Mesenchymal stem cell (in vitro differentiated cells and primary cell): ENCODE measurements around the gene GMPPA.

Source experiments
- DNase-seq: peaks from one replicate; pipeline ENCODE4 v3.0.0-alpha.2; 2013
- H2AFZ ChIP-seq: one replicate; pipeline ENCODE4 v1.6.1; 2013; ENCODE audit warnings: low read depth, mild to moderate bottlenecking, control low read depth, inconsistent platforms, low read length, moderate library complexity
- H2AK5ac ChIP-seq: 2 replicates; pipeline ENCODE4 v1.6.1; 2013; ENCODE audit warnings: low read length, moderate library complexity, mild to moderate bottlenecking, inconsistent platforms; ENCODE audit not compliant: severe bottlenecking
- H2BK120ac ChIP-seq: one replicate; pipeline ENCODE4 v1.6.1; 2013; ENCODE audit warnings: low read depth, mild to moderate bottlenecking, inconsistent platforms, low read length, moderate library complexity
- H2BK12ac ChIP-seq, 2 experiments: one replicate each; pipeline ENCODE4 v1.6.1; 2013; ENCODE audit warnings: inconsistent platforms in 2 of 2, low read length in 2 of 2, mild to moderate bottlenecking in 2 of 2, moderate library complexity in 2 of 2, control low read depth in 1 of 2
- H2BK15ac ChIP-seq: one replicate; pipeline ENCODE4 v1.6.1; 2013; ENCODE audit warnings: mild to moderate bottlenecking, low read depth, inconsistent platforms; ENCODE audit not compliant: poor library complexity, severe bottlenecking
- H2BK5ac ChIP-seq: 2 replicates; pipeline ENCODE4 v1.6.1; 2013; ENCODE audit warnings: low read depth, mild to moderate bottlenecking, low read length, control low read depth, inconsistent platforms; ENCODE audit not compliant: poor library complexity, severe bottlenecking
- H3K14ac ChIP-seq, 2 experiments: one replicate each; pipeline ENCODE4 v1.6.1; 2013; ENCODE audit warnings: inconsistent platforms in 2 of 2, low read length in 2 of 2, control low read depth in 1 of 2, mild to moderate bottlenecking in 1 of 2, moderate library complexity in 1 of 2
- H3K18ac ChIP-seq, 2 experiments: one replicate each; pipeline ENCODE4 v1.6.1; 2013; ENCODE audit warnings: inconsistent platforms in 2 of 2, low read length in 2 of 2, control low read depth in 1 of 2, low read depth in 1 of 2, mild to moderate bottlenecking in 1 of 2
- H3K23ac ChIP-seq, 2 experiments: one replicate each; pipeline ENCODE4 v1.6.1; 2013; ENCODE audit warnings: inconsistent platforms in 2 of 2, low read length in 2 of 2, mild to moderate bottlenecking in 2 of 2, moderate library complexity in 2 of 2, control low read depth in 1 of 2
- H3K27ac ChIP-seq: 2 replicates; pipeline ENCODE4 v1.5.1; 2013; ENCODE audit warnings: mild to moderate bottlenecking, moderate library complexity, low read length, control low read depth, inconsistent platforms; ENCODE audit not compliant: poor library complexity, severe bottlenecking
- H3K27me3 ChIP-seq, 2 experiments: 2 replicates each; pipeline versions ENCODE4 v1.6.1 to v1.7.0; 2013; ENCODE audit warnings: low read length in 2 of 2, mild to moderate bottlenecking in 2 of 2, moderate library complexity in 2 of 2, control low read depth in 1 of 2, inconsistent platforms in 1 of 2; ENCODE audit not compliant: control insufficient read depth in 1 of 2, insufficient read depth in 1 of 2
- H3K36me3 ChIP-seq, 2 experiments: 2 replicates each; pipeline versions ENCODE4 v1.6.1 to v1.7.0; 2013; ENCODE audit warnings: low read length in 2 of 2, control low read depth in 1 of 2, inconsistent platforms in 1 of 2, low read depth in 1 of 2, mild to moderate bottlenecking in 1 of 2; ENCODE audit not compliant: insufficient read depth in 2 of 2, control insufficient read depth in 1 of 2
- H3K4ac ChIP-seq, 2 experiments: one replicate each; pipeline ENCODE4 v1.6.1; 2013; ENCODE audit warnings: inconsistent platforms in 2 of 2, low read length in 2 of 2, mild to moderate bottlenecking in 2 of 2, moderate library complexity in 2 of 2, control low read depth in 1 of 2, low read depth in 1 of 2
- H3K4me1 ChIP-seq: 2 replicates; pipeline ENCODE4 v1.6.1; 2013; ENCODE audit warnings: low read depth, low read length, control low read depth; ENCODE audit not compliant: control insufficient read depth, insufficient read depth
- H3K4me2 ChIP-seq: 2 replicates; pipeline ENCODE4 v1.6.1; 2013; ENCODE audit warnings: low read length, mild to moderate bottlenecking, inconsistent platforms; ENCODE audit not compliant: poor library complexity, severe bottlenecking
- H3K4me3 ChIP-seq, 2 experiments: 2 replicates each; pipeline versions ENCODE4 v1.5.1 to v1.7.0; 2013; ENCODE audit warnings: low read length in 2 of 2, mild to moderate bottlenecking in 2 of 2, control low read depth in 1 of 2, low read depth in 1 of 2; ENCODE audit not compliant: insufficient read depth in 1 of 2
- H3K79me1 ChIP-seq: replicated peaks from 2 replicates; pipeline ENCODE4 v1.6.1; 2013; ENCODE audit warnings: mild to moderate bottlenecking, control low read depth, low read length, inconsistent platforms; ENCODE audit not compliant: poor library complexity, severe bottlenecking
- H3K9ac ChIP-seq: 2 replicates; pipeline ENCODE4 v1.7.0; 2013; ENCODE audit warnings: mild to moderate bottlenecking, low read length, moderate library complexity
- H3K9me3 ChIP-seq: 2 replicates; pipeline ENCODE4 v1.7.0; 2013; ENCODE audit warnings: mild to moderate bottlenecking, low read length; ENCODE audit not compliant: control insufficient read depth
- H4K8ac ChIP-seq: one replicate; pipeline ENCODE4 v1.6.1; 2013; ENCODE audit warnings: inconsistent platforms, mild to moderate bottlenecking, low read length, moderate library complexity
- H4K91ac ChIP-seq: one replicate; pipeline ENCODE4 v1.6.1; 2013; ENCODE audit warnings: mild to moderate bottlenecking, low read length, inconsistent platforms
- WGBS: methylation state at CpG from one replicate; pipeline ENCODE4 v1.1.7; 2013; ENCODE audit warnings: mixed read lengths; 5-methylcytosine and 5-hydroxymethylcytosine counted together

The GMPPA gene

GRCh38 chr2:219514836-219515235 lies 16.1 kb downstream of the GMPPA start:
- Histone ChIP-seq H2BK12ac (no peak overlapping the region), H4K91ac (no peak overlapping the region), H3K4me1 (peaks cover 21% of the 10 kb centered on the region), H3K79me1 (no peaks in the 10 kb centered on the region), H2BK5ac (no peak overlapping the region), H3K27me3 (peaks cover 70 to 80% of the 10 kb centered on the region in 2 experiments), H3K14ac (no peak overlapping the region), H3K4me3 (no peak overlapping the region), H3K9me3 (no peaks in the 10 kb centered on the region), H2BK120ac (no peak overlapping the region), H3K9ac (no peak overlapping the region), H3K23ac (no peak overlapping the region), H2AK5ac (no peak overlapping the region), H3K18ac (no peak overlapping the region), H4K8ac (no peak overlapping the region), H3K4ac (no peak overlapping the region), H3K36me3 (peaks cover 0 to 4% of the 10 kb centered on the region in 2 experiments), H3K27ac (no peak overlapping the region), H2BK15ac (no peak overlapping the region), H3K4me2 (no peak overlapping the region), H2AFZ (no peak overlapping the region)
- WGBS = 93% methylated on average over 21 of the region's 21 CpGs
- DNase-seq = no peak

GRCh38 chr2:219515874-219516629 lies 17.4 kb downstream of the GMPPA start:
- Histone ChIP-seq H3K4me3 (peak overlapping the region in 1 of 2 experiments; percentile 24), H3K9me3 (no peaks in the 10 kb centered on the region), H3K27ac (no peak overlapping the region), H4K8ac (no peak overlapping the region), H3K9ac (no peak overlapping the region), H3K79me1 (no peaks in the 10 kb centered on the region), H2BK5ac (no peak overlapping the region), H3K23ac (peak overlapping the region in 1 of 2 experiments; percentile 78), H2BK12ac (no peak overlapping the region), H3K4me2 (no peak overlapping the region), H3K14ac (no peak overlapping the region), H3K27me3 (peaks cover 61 to 71% of the 10 kb centered on the region in 2 experiments), H2AK5ac (no peak overlapping the region), H2BK15ac (no peak overlapping the region), H2AFZ (no peak overlapping the region), H2BK120ac (no peak overlapping the region), H3K36me3 (peaks cover 0 to 4% of the 10 kb centered on the region in 2 experiments), H3K18ac (no peak overlapping the region), H3K4me1 (peaks cover 20% of the 10 kb centered on the region), H3K4ac (no peak overlapping the region), H4K91ac (no peak overlapping the region)
- 84% methylated on average over 17 of the region's 17 CpGs for WGBS
- no peak for DNase-seq

GRCh38 chr2:219516888-219517287 lies 18.2 kb downstream of the GMPPA start:
- 88% methylated on average over 7 of the region's 7 CpGs for WGBS
- H3K4me1 ChIP-seq = peaks cover 27% of the 10 kb centered on the region
- no peak overlapping the region for H2BK12ac ChIP-seq
- no peak overlapping the region for H4K91ac ChIP-seq
- no peaks in the 10 kb centered on the region for H3K9me3 ChIP-seq
- no peak overlapping the region for H2AK5ac ChIP-seq
- no peak overlapping the region for H3K23ac ChIP-seq
- H3K4me3 ChIP-seq = no peak overlapping the region
- no peaks in the 10 kb centered on the region for H3K79me1 ChIP-seq
- H2BK15ac ChIP-seq = no peak overlapping the region
- H3K9ac ChIP-seq = no peak overlapping the region
- no peak overlapping the region for H2BK5ac ChIP-seq
- H3K36me3 ChIP-seq = peaks cover 0 to 4% of the 10 kb centered on the region in 2 experiments
- no peak overlapping the region for H2AFZ ChIP-seq
- no peak overlapping the region for H2BK120ac ChIP-seq
- H3K18ac ChIP-seq = no peak overlapping the region
- H3K4ac ChIP-seq = no peak overlapping the region
- no peak overlapping the region for H3K4me2 ChIP-seq
- DNase-seq = no peak
- H3K27me3 ChIP-seq = peaks cover 54 to 63% of the 10 kb centered on the region in 2 experiments
- H3K14ac ChIP-seq = no peak overlapping the region
- H4K8ac ChIP-seq = no peak overlapping the region
- H3K27ac ChIP-seq = no peak overlapping the region

- H3K4me1 ChIP-seq = peaks cover 35% of the 10 kb centered on the region
- no peak overlapping the region for H4K8ac ChIP-seq
- no peak for DNase-seq
- no peak overlapping the region for H3K18ac ChIP-seq
- H2AFZ ChIP-seq = no peak overlapping the region
- no peak overlapping the region for H3K4me3 ChIP-seq
- H3K36me3 ChIP-seq = peaks cover 0 to 4% of the 10 kb centered on the region in 2 experiments
- H3K9ac ChIP-seq = no peak overlapping the region
- H3K14ac ChIP-seq = no peak overlapping the region
- H3K23ac ChIP-seq = no peak overlapping the region
- no peaks in the 10 kb centered on the region for H3K79me1 ChIP-seq
- H3K9me3 ChIP-seq = no peaks in the 10 kb centered on the region
- H2BK15ac ChIP-seq = no peak overlapping the region
- no peak overlapping the region for H3K4ac ChIP-seq
- peaks cover 41 to 50% of the 10 kb centered on the region in 2 experiments for H3K27me3 ChIP-seq
- WGBS = 62% methylated on average over 10 of the region's 10 CpGs
- H3K4me2 ChIP-seq = no peak overlapping the region
- no peak overlapping the region for H2BK120ac ChIP-seq
- no peak overlapping the region for H4K91ac ChIP-seq
- no peak overlapping the region for H3K27ac ChIP-seq
- no peak overlapping the region for H2BK12ac ChIP-seq
- no peak overlapping the region for H2AK5ac ChIP-seq
- no peak overlapping the region for H2BK5ac ChIP-seq
Observed at GRCh38 chr2:219517954-219518778, 19.5 kb downstream of the GMPPA start.
